ENCODE measurements around the gene ZMYND8.

DNA sequence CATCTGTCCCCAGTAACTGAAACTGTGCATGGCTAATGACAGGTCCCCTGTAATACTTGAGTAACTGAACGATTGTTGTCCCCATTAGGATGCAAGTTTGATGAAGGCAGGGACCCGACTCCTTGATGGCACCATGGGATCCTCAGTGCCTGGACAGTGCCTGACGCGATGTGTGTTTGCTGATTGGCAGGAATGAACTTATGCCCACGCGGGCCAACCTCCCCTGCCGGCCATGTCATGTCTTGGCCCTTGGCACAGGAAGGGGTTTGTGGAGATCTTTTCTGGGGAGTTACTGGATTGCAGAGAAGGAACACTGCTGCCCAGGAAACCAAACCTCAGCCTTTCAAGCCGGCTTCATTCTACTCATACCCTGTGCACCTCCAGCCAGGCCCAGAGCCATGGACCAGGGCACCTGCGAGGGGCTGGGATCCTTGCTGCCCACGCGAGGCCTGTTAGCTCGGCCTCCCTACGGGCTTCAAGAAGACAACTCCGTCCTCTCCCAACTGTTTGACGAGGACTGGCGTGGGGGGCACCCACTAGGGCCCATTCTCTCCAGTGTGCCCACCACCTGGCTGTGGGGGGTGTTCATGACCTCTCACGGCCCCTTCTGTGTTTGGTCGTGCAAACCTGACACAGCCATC is 147.8 kb downstream of the ZMYND8 start:
- TF ChIP-seq YY1 (IDR thresholded peaks at IDR 0.05; ENCODE audit: insufficient read depth, insufficient read length) (no peak), SUZ12 (IDR thresholded peaks at IDR 0.05; ENCODE audit: extremely low read depth, insufficient read depth, insufficient read length) (no peak)

Data from NT2/D1 (cell line).